Stimulated activated CD4-positive, alpha-beta T cell treated with anti-CD3 and anti-CD28 coated beads, Interleukin-2, amount 100 ng/mL, for 24 hours (primary cell): ENCODE results near the gene NXT1.
A peak's percentile ranks its signal among the peaks of the same experiment; 100 is the strongest.
"Not testable (repeated sequence)": the region's sequence is repeated elsewhere in the genome, so short reads cannot be mapped to it uniquely, and the experiment has no call there.

Source experiments
- DNase-seq, 2 donors: peaks; one replicate each; pipeline ENCODE4 v3.0.0-alpha.2; 2020

NXT1 gene

GRCh38 chr20:23350196-23350903 is at the start of gene NXT1:
TSS of gene NXT1 (plus strand) at chr20:23350791. CDS start at chr20:23354042, 3,251 bp downstream.
- DNase-seq = peak; percentile 95 to 96

GRCh38 chr20:23301436-23302050 is 49.0 kb upstream of the NXT1 start:
- DNase-seq = no peak

GRCh38 chr20:23302386-23302785 is 48.2 kb upstream of the NXT1 start:
- no peak for DNase-seq

GRCh38 chr20:23302801-23303200 is 47.8 kb upstream of the NXT1 start:
- no peak for DNase-seq

GRCh38 chr20:23303325-23304102 is 47.1 kb upstream of the NXT1 start:
- DNase-seq = no peak

- DNase-seq = no peak
These were observed 46.0 kb upstream of the NXT1 start for GRCh38 chr20:23304616-23305015.

GRCh38 chr20:23305098-23305497 is 45.5 kb upstream of the NXT1 start:
- DNase-seq = no peak

GRCh38 chr20:23307393-23307792 is 43.2 kb upstream of the NXT1 start:
- not testable (repeated sequence) for DNase-seq

GRCh38 chr20:23308024-23308423 is 42.6 kb upstream of the NXT1 start:
- DNase-seq = no peak

- DNase-seq = no peak
These were observed 41.7 kb upstream of the NXT1 start for GRCh38 chr20:23308908-23309307.

- no peak for DNase-seq
These were observed 40.8 kb upstream of the NXT1 start for GRCh38 chr20:23309781-23310180.

GRCh38 chr20:23311947-23312506 is 38.6 kb upstream of the NXT1 start:
- no peak for DNase-seq

GRCh38 chr20:23313271-23313670 is 37.3 kb upstream of the NXT1 start:
- DNase-seq = no peak

GRCh38 chr20:23314699-23315098 is 35.9 kb upstream of the NXT1 start:
- no peak for DNase-seq

GRCh38 chr20:23315099-23315498 is 35.5 kb upstream of the NXT1 start:
- no peak for DNase-seq

- no peak for DNase-seq
These were observed 34.0 kb upstream of the NXT1 start for GRCh38 chr20:23316626-23317025.

GRCh38 chr20:23317081-23317480 is 33.5 kb upstream of the NXT1 start:
- DNase-seq = no peak

- DNase-seq = no peak
These were observed 32.2 kb upstream of the NXT1 start for GRCh38 chr20:23318347-23318746.

GRCh38 chr20:23320317-23320716 is 30.3 kb upstream of the NXT1 start:
- no peak for DNase-seq

GRCh38 chr20:23325107-23325506 is 25.5 kb upstream of the NXT1 start:
- no peak for DNase-seq

GRCh38 chr20:23326774-23327173 is 23.8 kb upstream of the NXT1 start:
- DNase-seq = no peak

- DNase-seq = no peak
These were observed 22.8 kb upstream of the NXT1 start for GRCh38 chr20:23327617-23328333.
